Measurements from ENCODE around the gene COL6A3.

The COL6A3 gene

GRCh38 chr2:237283131-237283928 is 130.6 kb downstream of the COL6A3 start:
- H3K4me3 ChIP-seq (ENCODE audit: low read length), result no peak overlapping the region
- DNase-seq (ENCODE audit: low read depth), result peak; percentile 34
- no peak for TF ChIP-seq CTCF (IDR thresholded peaks at IDR 0.05; ENCODE audit: insufficient read depth, low read depth, low read length, missing control alignments)

GRCh38 chr2:237282568-237283128 is 131.3 kb downstream of the COL6A3 start:
- no peak for TF ChIP-seq CTCF (IDR thresholded peaks at IDR 0.05; ENCODE audit: insufficient read depth, low read depth, low read length, missing control alignments)
- DNase-seq (ENCODE audit: low read depth), result peak; percentile 30
- H3K4me3 ChIP-seq (ENCODE audit: low read length), result no peak overlapping the region

DNA sequence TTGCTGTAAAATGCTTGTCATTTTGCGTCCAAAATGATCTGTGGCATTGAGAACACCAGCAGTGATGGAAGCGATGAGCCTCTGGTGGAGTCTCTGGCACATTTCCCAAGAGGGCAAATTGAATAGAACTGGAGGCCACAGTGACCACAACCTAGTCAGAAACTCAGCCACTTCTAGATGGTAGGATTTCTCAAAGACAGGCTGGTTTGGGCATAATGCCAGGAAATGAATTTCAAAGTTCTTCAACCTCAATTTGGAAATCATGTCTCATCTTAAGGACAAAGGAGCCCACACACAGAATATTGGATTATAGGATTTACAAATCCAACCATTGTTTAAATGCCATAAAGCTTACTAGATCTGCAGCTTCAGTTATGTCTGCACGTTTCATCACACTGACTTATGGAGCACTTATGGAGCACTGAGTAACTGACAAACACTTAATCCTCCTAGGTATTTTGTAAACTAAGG is 132.1 kb downstream of the COL6A3 start:
- DNase-seq (ENCODE audit: low read depth), result peak; percentile 77
- TF ChIP-seq CTCF (IDR thresholded peaks at IDR 0.05; ENCODE audit: insufficient read depth, low read depth, low read length, missing control alignments), result no peak
- no peak overlapping the region for H3K4me3 ChIP-seq (ENCODE audit: low read length)

DNA sequence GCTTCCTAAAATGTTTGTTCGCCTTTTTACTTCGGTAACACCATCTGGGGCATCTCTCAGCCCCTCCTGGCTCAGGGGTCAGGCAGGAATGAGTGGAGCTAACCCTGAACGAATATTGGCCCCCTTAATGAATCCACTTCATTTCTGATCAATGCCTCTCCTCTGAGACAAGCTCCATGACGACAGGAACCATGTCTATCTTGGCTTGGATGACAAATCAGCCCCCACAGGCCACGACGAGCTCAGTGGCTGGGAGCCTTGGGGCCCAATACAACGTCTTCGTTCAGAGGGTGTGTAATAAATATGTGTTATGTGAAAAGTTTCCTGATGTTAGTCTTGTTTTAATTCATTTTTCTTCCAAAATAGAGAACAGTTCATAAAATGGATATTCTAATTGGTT is 133.0 kb downstream of the COL6A3 start:
- no peak overlapping the region for H3K4me3 ChIP-seq (ENCODE audit: low read length)
- DNase-seq (ENCODE audit: low read depth), result no peak
- TF ChIP-seq CTCF (IDR thresholded peaks at IDR 0.05; ENCODE audit: insufficient read depth, low read depth, low read length, missing control alignments), result no peak

DNA sequence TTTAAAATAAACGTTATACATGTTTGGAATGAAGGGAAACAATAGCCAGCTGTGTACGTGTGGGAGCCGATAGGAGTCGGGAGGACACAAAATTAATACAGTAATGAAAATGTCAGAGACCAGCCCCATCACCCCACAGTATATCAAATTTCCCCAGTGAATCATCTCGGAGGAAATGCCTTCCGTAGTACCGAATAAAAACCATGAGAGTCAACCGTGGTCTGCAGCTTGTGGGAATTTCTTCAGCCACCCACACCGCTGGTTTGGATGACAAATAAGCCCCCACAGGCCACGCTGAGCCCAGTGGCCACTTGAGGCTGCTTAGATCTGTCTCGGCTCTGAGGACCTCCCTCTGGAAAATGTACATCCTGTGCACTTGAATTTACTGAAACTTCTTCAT is 133.7 kb downstream of the COL6A3 start:
- no peak for TF ChIP-seq CTCF (IDR thresholded peaks at IDR 0.05; ENCODE audit: insufficient read depth, low read depth, low read length, missing control alignments)
- H3K4me3 ChIP-seq (ENCODE audit: low read length), result no peak overlapping the region
- DNase-seq (ENCODE audit: low read depth), result peak; percentile 52

- TF ChIP-seq CTCF (IDR thresholded peaks at IDR 0.05; ENCODE audit: insufficient read depth, low read depth, low read length, missing control alignments), result no peak
- no peak overlapping the region for H3K4me3 ChIP-seq (ENCODE audit: low read length)
- no peak for DNase-seq (ENCODE audit: low read depth)
These were observed 134.8 kb downstream of the COL6A3 start for GRCh38 chr2:237279012-237279768.
